NCI-H526 (cell line): ENCODE data around the gene GRIFIN.
"Not testable (repeated sequence)": the region's sequence is repeated elsewhere in the genome, so short reads cannot be mapped to it uniquely, and the experiment has no call there.

Source experiments
- DNase-seq, 2 experiments: peaks; one replicate each; lab custom pipeline; 2025; lab: John Stamatoyannopoulos, UW

GRIFIN gene

GRCh38 chr7:2478399-2478785, 2.2 kb upstream of the GRIFIN start:
- no peak for DNase-seq

- peak in 1 of 2 experiments; percentile 60 for DNase-seq
These were observed 1.5 kb upstream of the GRIFIN start for GRCh38 chr7:2477447-2478398.

GRCh38 chr7:2476776-2477446, 713 bp upstream of the GRIFIN start:
- no peak for DNase-seq

- DNase-seq, result no peak
These were observed 551 bp downstream of the GRIFIN start for GRCh38 chr7:2475678-2476015.

GRCh38 chr7:2474813-2475677, 1.2 kb downstream of the GRIFIN start:
- no peak for DNase-seq

GRCh38 chr7:2474224-2474623, 2.0 kb downstream of the GRIFIN start:
- DNase-seq, result no peak

GRCh38 chr7:2473496-2474180, 2.6 kb downstream of the GRIFIN start:
- DNase-seq, result no peak

- DNase-seq, result no peak
These were observed 3.5 kb downstream of the GRIFIN start for GRCh38 chr7:2472739-2473138.

GRCh38 chr7:2471396-2471795, 4.8 kb downstream of the GRIFIN start:
- DNase-seq, result no peak

GRCh38 chr7:2471022-2471329, 5.2 kb downstream of the GRIFIN start:
- DNase-seq, result no peak

GRCh38 chr7:2470204-2471021, 5.8 kb downstream of the GRIFIN start:
- no peak for DNase-seq

GRCh38 chr7:2469460-2470203, 6.6 kb downstream of the GRIFIN start:
- DNase-seq, result not testable (repeated sequence)

- no peak for DNase-seq
These were observed 8.0 kb downstream of the GRIFIN start for GRCh38 chr7:2468227-2468626.

- DNase-seq, result no peak
These were observed 9.5 kb downstream of the GRIFIN start for GRCh38 chr7:2466675-2467074.

GRCh38 chr7:2465928-2466327, 10.3 kb downstream of the GRIFIN start:
- DNase-seq, result peak; percentile 88 to 96

- no peak for DNase-seq
These were observed 13.5 kb downstream of the GRIFIN start for GRCh38 chr7:2462731-2463130.

- no peak for DNase-seq
These were observed 14.8 kb downstream of the GRIFIN start for GRCh38 chr7:2461268-2462026.

GRCh38 chr7:2460641-2461040, 15.6 kb downstream of the GRIFIN start:
- DNase-seq, result no peak

GRCh38 chr7:2460188-2460587, 16.0 kb downstream of the GRIFIN start:
- no peak for DNase-seq

GRCh38 chr7:2459674-2460073, 16.5 kb downstream of the GRIFIN start:
- no peak for DNase-seq
